HG02759 (cell line): ENCODE results near the gene MKRN3.
A peak's percentile ranks its signal among the peaks of the same experiment; 100 is the strongest.

ENCODE experiments used
- ATAC-seq: cut with Tn5 transposase; IDR thresholded peaks from one replicate; pipeline ENCODE4 v1.9.1; 2021; ENCODE audit warnings: mild to moderate bottlenecking, moderate library complexity; ENCODE audit not compliant: unreplicated experiment

The MKRN3 gene

GRCh38 chr15:23565395-23566070 is at the start of gene MKRN3:
Gene MKRN3 (plus strand): TSS chr15:23565674. CDS start chr15:23565783, 109 bp downstream.
- peak; percentile 65 for ATAC-seq

GRCh38 chr15:23516866-23517265 is 48.6 kb upstream of the MKRN3 start:
- ATAC-seq = no peak

GRCh38 chr15:23518104-23518503 is 47.4 kb upstream of the MKRN3 start:
- no peak for ATAC-seq

GRCh38 chr15:23524816-23525215 is 40.7 kb upstream of the MKRN3 start:
- ATAC-seq = no peak

- ATAC-seq = no peak
Observed at GRCh38 chr15:23529891-23530290, 35.6 kb upstream of the MKRN3 start.

- no peak for ATAC-seq
Observed at GRCh38 chr15:23532024-23532423, 33.5 kb upstream of the MKRN3 start.

GRCh38 chr15:23536659-23537058 is 28.8 kb upstream of the MKRN3 start:
- no peak for ATAC-seq

GRCh38 chr15:23538648-23539047 is 26.8 kb upstream of the MKRN3 start:
- no peak for ATAC-seq

GRCh38 chr15:23539892-23540291 is 25.6 kb upstream of the MKRN3 start:
- ATAC-seq = no peak

GRCh38 chr15:23546158-23546557 is 19.3 kb upstream of the MKRN3 start:
- no peak for ATAC-seq

GRCh38 chr15:23548071-23548470 is 17.4 kb upstream of the MKRN3 start:
- ATAC-seq = no peak

GRCh38 chr15:23561914-23562313 is 3.6 kb upstream of the MKRN3 start:
- ATAC-seq = no peak

- no peak for ATAC-seq
Observed at GRCh38 chr15:23564821-23565394, 566 bp upstream of the MKRN3 start.

GRCh38 chr15:23566071-23566554 is 639 bp downstream of the MKRN3 start:
- ATAC-seq = peak; percentile 68

- ATAC-seq = no peak
Observed at GRCh38 chr15:23566651-23567050, 1.2 kb downstream of the MKRN3 start.

GRCh38 chr15:23567921-23568320 is 2.4 kb downstream of the MKRN3 start:
- ATAC-seq = no peak

- ATAC-seq = no peak
Observed at GRCh38 chr15:23569151-23569925, 3.9 kb downstream of the MKRN3 start.

- no peak for ATAC-seq
Observed at GRCh38 chr15:23570486-23570885, 5.0 kb downstream of the MKRN3 start.

GRCh38 chr15:23572844-23573243 is 7.4 kb downstream of the MKRN3 start:
- no peak for ATAC-seq

- no peak for ATAC-seq
Observed at GRCh38 chr15:23574742-23575141, 9.3 kb downstream of the MKRN3 start.

GRCh38 chr15:23576061-23576460 is 10.6 kb downstream of the MKRN3 start:
- no peak for ATAC-seq
